H1 (cell line): ENCODE results near the gene COMMD1.

Source experiments
- CEBPB ChIP-seq: IDR thresholded peaks from 2 replicates; pipeline ENCODE4 v1.6.1; 2012; ENCODE audit warnings: low read depth, low read length
- CHD2 ChIP-seq: IDR thresholded peaks from 2 replicates; pipeline ENCODE4 v1.6.1; 2012; ENCODE audit warnings: low read length, improper control_type of control experiment
- GABPA ChIP-seq: IDR thresholded peaks from 2 replicates; pipeline ENCODE4 v1.6.1; 2011; ENCODE audit warnings: mild to moderate bottlenecking, low read length, moderate library complexity, borderline replicate concordance; ENCODE audit not compliant: insufficient read depth
- GTF2F1 ChIP-seq: IDR thresholded peaks from 2 replicates; pipeline ENCODE4 v1.6.1; 2012; ENCODE audit warnings: low read depth, low read length, improper control_type of control experiment, borderline replicate concordance
- KDM5A ChIP-seq: fragments of 200-600 bp; IDR thresholded peaks from 2 replicates; pipeline ENCODE4 v1.7.1; 2012; ENCODE audit warnings: mild to moderate bottlenecking, low read length, inconsistent platforms, mixed read lengths
- NRF1 ChIP-seq: IDR thresholded peaks from 2 replicates; pipeline ENCODE4 v1.6.1; 2011; ENCODE audit warnings: mild to moderate bottlenecking, low read depth, low read length, improper control_type of control experiment
- POLR2A ChIP-seq, 2 experiments: IDR thresholded peaks; 1 replicate in 1 of 2; 2 replicates in 1 of 2; pipeline ENCODE4 v1.6.1; 2011; ENCODE audit warnings: low read depth in 2 of 2, low read length in 2 of 2, mild to moderate bottlenecking in 2 of 2; ENCODE audit errors: control extremely low read depth in 1 of 2
- SIN3A ChIP-seq, 2 experiments: IDR thresholded peaks in 1 of 2; conservative IDR thresholded peaks in 1 of 2; 2 replicates each; pipeline ENCODE4 v1.6.1; 2011 to 2012; ENCODE audit warnings: low read length in 2 of 2, improper control_type of control experiment in 1 of 2, low read depth in 1 of 2, mild to moderate bottlenecking in 1 of 2
- SUZ12 ChIP-seq: fragments of 200-600 bp; sonication (generic); IDR thresholded peaks from 2 replicates; pipeline ENCODE4 v1.6.1; 2012; ENCODE audit warnings: mild to moderate bottlenecking, inconsistent platforms, low read length, moderate library complexity, mixed read lengths
- TF ChIP-seq, protein P1 (sequence below), 3 experiments: IDR thresholded peaks; 1 replicate in 2 of 3; 2 replicates in 1 of 3; pipeline versions ENCODE4 v1.5.1 to v1.6.1; 2011; ENCODE audit warnings: low read length in 3 of 3, mild to moderate bottlenecking in 3 of 3, inconsistent platforms in 2 of 3, low read depth in 1 of 3, moderate library complexity in 1 of 3; ENCODE audit not compliant: insufficient read depth in 1 of 3; ENCODE audit errors: control extremely low read depth in 1 of 3

DNA sequence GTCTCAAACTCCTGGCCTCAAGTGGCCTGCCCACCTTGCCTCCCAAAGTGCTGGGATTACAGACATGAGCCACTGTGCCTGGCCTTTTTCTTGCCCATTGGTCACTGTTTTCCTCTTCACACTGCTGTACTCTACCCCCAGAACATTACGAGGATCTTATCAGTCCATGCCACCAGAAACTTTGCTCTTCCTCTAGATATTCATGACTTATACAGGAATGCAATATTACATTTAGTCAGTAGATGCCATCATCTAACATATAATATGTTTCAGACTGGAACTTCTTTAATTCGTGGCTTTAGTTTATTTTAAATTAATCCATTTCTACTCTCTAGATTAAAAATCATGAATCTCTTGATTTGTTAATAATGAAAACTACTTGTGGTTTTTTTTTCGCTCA is 135.5 kb downstream of the COMMD1 start:
- TF ChIP-seq POLR2A (IDR thresholded peaks at IDR 0.05; ENCODE audit: control extremely low read depth in 1 of 2, low read depth in 2 of 2, low read length in 2 of 2) (no peak), CHD2 (no peak), KDM5A (no peak), SUZ12 (no peak), GTF2F1 (no peak), GABPA (no peak), NRF1 (no peak), CEBPB (no peak), SIN3A (conservative IDR thresholded peaks at IDR 0.05 in 1 of 2, IDR thresholded peaks at IDR 0.05 in 1 of 2; ENCODE audit: low read depth in 1 of 2, low read length in 2 of 2) (no peak)
- TF ChIP-seq, protein P1, sequence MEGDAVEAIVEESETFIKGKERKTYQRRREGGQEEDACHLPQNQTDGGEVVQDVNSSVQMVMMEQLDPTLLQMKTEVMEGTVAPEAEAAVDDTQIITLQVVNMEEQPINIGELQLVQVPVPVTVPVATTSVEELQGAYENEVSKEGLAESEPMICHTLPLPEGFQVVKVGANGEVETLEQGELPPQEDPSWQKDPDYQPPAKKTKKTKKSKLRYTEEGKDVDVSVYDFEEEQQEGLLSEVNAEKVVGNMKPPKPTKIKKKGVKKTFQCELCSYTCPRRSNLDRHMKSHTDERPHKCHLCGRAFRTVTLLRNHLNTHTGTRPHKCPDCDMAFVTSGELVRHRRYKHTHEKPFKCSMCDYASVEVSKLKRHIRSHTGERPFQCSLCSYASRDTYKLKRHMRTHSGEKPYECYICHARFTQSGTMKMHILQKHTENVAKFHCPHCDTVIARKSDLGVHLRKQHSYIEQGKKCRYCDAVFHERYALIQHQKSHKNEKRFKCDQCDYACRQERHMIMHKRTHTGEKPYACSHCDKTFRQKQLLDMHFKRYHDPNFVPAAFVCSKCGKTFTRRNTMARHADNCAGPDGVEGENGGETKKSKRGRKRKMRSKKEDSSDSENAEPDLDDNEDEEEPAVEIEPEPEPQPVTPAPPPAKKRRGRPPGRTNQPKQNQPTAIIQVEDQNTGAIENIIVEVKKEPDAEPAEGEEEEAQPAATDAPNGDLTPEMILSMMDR (IDR thresholded peaks at IDR 0.05; ENCODE audit: control extremely low read depth in 1 of 3, insufficient read depth in 1 of 3, low read depth in 1 of 3, low read length in 3 of 3): no peak
